Neuronal stem cell (in vitro differentiated cells): ENCODE data around the gene VTI1A.

ENCODE experiments used
- DNase-seq: peaks from one replicate; pipeline ENCODE4 v3.0.0-alpha.2; 2013; ENCODE audit warnings: low spot score
- H2AFZ ChIP-seq: one replicate; pipeline ENCODE4 v1.6.1; 2013; ENCODE audit warnings: mild to moderate bottlenecking, low read length, inconsistent platforms
- H2AK5ac ChIP-seq: 2 replicates; pipeline ENCODE4 v1.6.1; 2013; ENCODE audit warnings: low read depth, mild to moderate bottlenecking, inconsistent platforms, low read length, moderate library complexity, mixed read lengths
- H2BK120ac ChIP-seq: 2 replicates; pipeline ENCODE4 v1.6.1; 2013; ENCODE audit warnings: low read depth, mild to moderate bottlenecking, inconsistent platforms, low read length, moderate library complexity, mixed read lengths
- H2BK12ac ChIP-seq: one replicate; pipeline ENCODE4 v1.6.1; 2013; ENCODE audit warnings: low read length, inconsistent platforms
- H2BK15ac ChIP-seq: 2 replicates; pipeline ENCODE4 v1.6.1; 2013; ENCODE audit warnings: mild to moderate bottlenecking, low read length, inconsistent platforms, mixed read lengths
- H2BK5ac ChIP-seq: one replicate; pipeline ENCODE4 v1.6.1; 2013; ENCODE audit warnings: inconsistent platforms, mild to moderate bottlenecking, low read length, moderate library complexity
- H3K14ac ChIP-seq: one replicate; pipeline ENCODE4 v1.6.1; 2013; ENCODE audit warnings: low read length, inconsistent platforms
- H3K18ac ChIP-seq: 2 replicates; pipeline ENCODE4 v1.6.1; 2013; ENCODE audit warnings: low read length, inconsistent platforms
- H3K23ac ChIP-seq: 2 replicates; pipeline ENCODE4 v1.6.1; 2013; ENCODE audit warnings: low read depth, mild to moderate bottlenecking, mixed read lengths, low read length, inconsistent platforms; ENCODE audit not compliant: poor library complexity
- H3K27ac ChIP-seq: replicated peaks from 3 replicates; pipeline ENCODE4 v1.5.1; 2013; ENCODE audit warnings: low read length, inconsistent platforms
- H3K27me3 ChIP-seq, 3 experiments: 2 replicates each; pipeline ENCODE4 v1.6.1; 2013; ENCODE audit warnings: low read length in 3 of 3, mild to moderate bottlenecking in 2 of 3, inconsistent platforms in 1 of 3, low read depth in 1 of 3, mixed read lengths in 1 of 3, moderate library complexity in 1 of 3; ENCODE audit not compliant: control insufficient read depth in 3 of 3, insufficient read depth in 3 of 3
- H3K36me3 ChIP-seq, 2 donors: replicated peaks in 1 of 2; 2 replicates each; pipeline ENCODE4 v1.6.1; 2013; ENCODE audit warnings: low read length in 2 of 2; ENCODE audit not compliant: control insufficient read depth in 2 of 2, insufficient read depth in 2 of 2
- H3K4ac ChIP-seq: 2 replicates; pipeline ENCODE4 v1.6.1; 2013; ENCODE audit warnings: inconsistent platforms, mild to moderate bottlenecking, low read length, moderate library complexity
- H3K4me1 ChIP-seq, 2 donors: 1 replicate in 1 of 2; 2 replicates in 1 of 2; pipeline ENCODE4 v1.6.1; 2013; ENCODE audit warnings: low read length in 2 of 2, low read depth in 1 of 2; ENCODE audit not compliant: control insufficient read depth in 2 of 2, insufficient read depth in 1 of 2
- H3K4me2 ChIP-seq: one replicate; pipeline ENCODE4 v1.6.1; 2013; ENCODE audit warnings: mild to moderate bottlenecking, low read length, inconsistent platforms; ENCODE audit not compliant: insufficient read depth, poor library complexity, severe bottlenecking
- H3K4me3 ChIP-seq, 2 donors: 2 replicates each; pipeline ENCODE4 v1.5.1; 2013; ENCODE audit warnings: low read length in 2 of 2, mild to moderate bottlenecking in 2 of 2, inconsistent platforms in 1 of 2, moderate library complexity in 1 of 2
- H3K79me1 ChIP-seq: one replicate; pipeline ENCODE4 v1.6.1; 2013; ENCODE audit warnings: low read depth, mild to moderate bottlenecking, inconsistent platforms, low read length, moderate library complexity
- H3K9ac ChIP-seq: one replicate; pipeline ENCODE4 v1.6.1; 2013; ENCODE audit warnings: mild to moderate bottlenecking, low read depth, low read length, inconsistent platforms; ENCODE audit not compliant: poor library complexity
- H3K9me3 ChIP-seq, 2 donors: replicated peaks in 1 of 2; 2 replicates each; pipeline versions ENCODE3 to v1.6.1; 2013; ENCODE audit warnings: low read length in 2 of 2, mild to moderate bottlenecking in 2 of 2, inconsistent platforms in 1 of 2, low read depth in 1 of 2, mixed read lengths in 1 of 2, moderate library complexity in 1 of 2; ENCODE audit not compliant: control insufficient read depth in 2 of 2, insufficient read depth in 1 of 2
- H4K8ac ChIP-seq: one replicate; pipeline ENCODE4 v1.6.1; 2013; ENCODE audit warnings: low read depth, mild to moderate bottlenecking, inconsistent platforms, low read length, moderate library complexity
- H4K91ac ChIP-seq: one replicate; pipeline ENCODE4 v1.6.1; 2013; ENCODE audit warnings: low read length, low read depth, mild to moderate bottlenecking, inconsistent platforms; ENCODE audit not compliant: poor library complexity
- WGBS, 2 donors: extraction: QIAGEN DNeasy Blood & Tissue Kit; methylation state at CpG; one replicate each; pipeline ENCODE4 v1.1.7; 2013; ENCODE audit warnings: missing lambda C conversion rate in 2 of 2, mixed read lengths in 1 of 2; ENCODE audit not compliant: insufficient read length in 2 of 2, insufficient replicate concordance in 1 of 2; ENCODE audit errors: extremely low coverage in 2 of 2; 5-methylcytosine and 5-hydroxymethylcytosine counted together

VTI1A gene

DNA sequence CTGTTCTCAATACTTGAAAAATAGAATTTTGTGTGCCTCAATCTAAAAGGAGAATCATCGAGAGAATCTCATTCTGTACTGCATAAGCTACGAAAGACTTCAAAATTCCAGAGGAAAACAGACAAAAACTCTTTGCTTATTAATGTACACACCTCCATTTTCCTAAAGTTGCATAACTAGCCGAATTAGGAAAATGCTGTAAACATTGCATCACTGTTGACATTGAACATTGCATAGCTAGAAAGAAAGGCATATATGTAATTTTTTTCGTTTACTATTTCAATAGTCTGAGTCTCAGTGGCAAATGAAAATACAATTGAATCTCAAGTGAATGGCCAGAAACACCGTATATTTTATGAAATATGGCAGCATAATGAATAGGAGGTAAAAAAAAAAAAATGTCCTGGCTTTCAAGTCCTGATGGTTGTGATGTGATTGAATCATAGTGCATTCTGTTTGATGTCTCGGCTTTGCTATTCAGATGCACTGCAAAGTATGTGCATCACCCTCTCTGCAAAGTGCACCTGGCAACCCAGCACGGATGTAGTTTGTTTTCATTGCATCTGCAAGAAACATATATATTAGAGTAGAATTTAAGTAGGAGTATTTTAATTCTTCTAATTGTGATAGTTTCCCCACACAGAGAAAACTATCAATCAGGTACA, 196.7 kb downstream of the VTI1A start:
- no peak for DNase-seq
- Histone ChIP-seq H3K4me3 (no peak overlapping the region), H3K14ac (no peak overlapping the region), H4K8ac (no peak overlapping the region), H3K36me3 (no peaks in the 10 kb centered on the region), H2BK15ac (no peak overlapping the region), H3K27me3 (no peaks in the 10 kb centered on the region), H3K18ac (no peak overlapping the region), H3K27ac (no peak overlapping the region), H3K79me1 (peaks cover 2% of the 10 kb centered on the region), H2BK5ac (no peak overlapping the region), H3K4me2 (no peak overlapping the region), H2BK120ac (no peak overlapping the region), H3K23ac (no peak overlapping the region), H2BK12ac (no peak overlapping the region), H3K4me1 (peaks cover 0 to 7% of the 10 kb centered on the region in 2 donors), H3K4ac (no peak overlapping the region), H2AFZ (no peak overlapping the region), H3K9me3 (no peaks in the 10 kb centered on the region), H4K91ac (no peak overlapping the region), H2AK5ac (no peak overlapping the region), H3K9ac (no peak overlapping the region)
- WGBS, 2 donors: no CpG with 5 or more reads among the region's 7 CpGs

DNA sequence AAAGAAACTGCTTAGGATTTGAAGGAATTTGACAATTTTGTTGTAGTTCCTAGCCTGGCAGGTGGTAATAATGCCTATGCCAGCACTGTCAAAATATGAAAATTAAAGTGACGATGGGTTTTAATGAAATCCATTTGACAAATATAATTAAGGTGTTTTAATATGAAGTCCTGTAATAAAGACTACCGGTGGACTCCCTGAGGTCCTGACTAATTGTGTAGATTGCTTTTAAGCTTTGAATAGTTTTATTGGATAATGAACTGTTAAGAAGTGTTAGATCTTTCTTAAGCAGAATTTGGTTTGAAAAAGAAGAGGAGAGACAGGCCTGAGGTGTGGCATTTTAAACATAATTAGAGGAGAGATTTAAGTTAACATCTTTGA, 197.2 kb downstream of the VTI1A start:
- H3K4me2 ChIP-seq: no peak overlapping the region
- peaks cover 0 to 9% of the 10 kb centered on the region in 2 donors for H3K4me1 ChIP-seq
- no peaks in the 10 kb centered on the region for H3K36me3 ChIP-seq
- H3K23ac ChIP-seq: no peak overlapping the region
- H3K9ac ChIP-seq: no peak overlapping the region
- H2BK5ac ChIP-seq: no peak overlapping the region
- no peaks in the 10 kb centered on the region for H3K9me3 ChIP-seq
- no peak overlapping the region for H4K8ac ChIP-seq
- H4K91ac ChIP-seq: no peak overlapping the region
- H2BK12ac ChIP-seq: no peak overlapping the region
- no peak for DNase-seq
- H2AFZ ChIP-seq: no peak overlapping the region
- no CpG with 5 or more reads among the region's 2 CpGs for WGBS, 2 donors
- H3K27me3 ChIP-seq: no peaks in the 10 kb centered on the region
- H3K14ac ChIP-seq: no peak overlapping the region
- H3K4me3 ChIP-seq: no peak overlapping the region
- no peak overlapping the region for H3K27ac ChIP-seq
- peaks cover 2% of the 10 kb centered on the region for H3K79me1 ChIP-seq
- no peak overlapping the region for H3K18ac ChIP-seq
- H2BK120ac ChIP-seq: no peak overlapping the region
- H2BK15ac ChIP-seq: no peak overlapping the region
- no peak overlapping the region for H3K4ac ChIP-seq
- H2AK5ac ChIP-seq: no peak overlapping the region

DNA sequence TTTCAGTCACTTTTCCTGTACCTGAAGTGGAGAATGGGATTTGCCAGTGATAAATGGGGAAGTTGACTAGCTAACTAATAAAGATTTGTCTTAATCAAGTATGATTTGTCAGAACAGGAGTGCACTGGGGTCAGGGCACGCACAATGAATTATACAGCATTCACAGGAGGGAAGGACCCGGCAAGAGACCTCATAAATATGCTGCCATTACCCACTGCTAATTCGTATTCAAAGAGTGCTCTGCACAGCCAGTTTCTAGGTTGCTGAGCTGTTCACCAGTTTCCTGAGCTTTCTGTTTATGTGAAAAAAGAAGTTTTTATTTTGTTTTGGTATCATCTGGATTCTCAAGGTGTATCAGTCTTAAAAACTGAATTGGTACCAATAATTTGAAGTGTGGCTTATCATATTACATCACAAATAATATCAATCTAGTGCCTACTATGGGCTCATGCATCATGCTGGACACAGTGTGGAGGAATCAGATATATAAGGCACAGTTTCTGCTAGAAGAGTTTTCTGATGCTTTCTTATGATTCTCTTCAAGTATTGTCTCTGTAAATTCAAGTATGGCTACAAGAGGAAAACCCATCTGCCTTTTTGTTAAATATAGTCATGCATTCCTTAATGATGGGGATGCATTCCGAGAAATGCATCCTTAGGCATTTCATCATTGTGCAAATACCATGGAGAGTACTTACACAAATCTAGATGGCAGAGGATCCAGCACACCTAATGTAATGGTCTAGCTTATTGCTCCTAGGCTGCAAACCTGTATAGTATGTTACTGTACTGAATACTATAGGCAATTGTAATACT, 202.2 kb downstream of the VTI1A start:
- H3K36me3 ChIP-seq: peaks cover 0 to 2% of the 10 kb centered on the region in 2 donors
- H3K27ac ChIP-seq: no peak overlapping the region
- peaks cover 0 to 2% of the 10 kb centered on the region in 2 donors for H3K9me3 ChIP-seq
- no peak overlapping the region for H2AFZ ChIP-seq
- no peak overlapping the region for H3K9ac ChIP-seq
- H3K23ac ChIP-seq: no peak overlapping the region
- peaks cover 2% of the 10 kb centered on the region for H3K79me1 ChIP-seq
- H2AK5ac ChIP-seq: no peak overlapping the region
- H2BK120ac ChIP-seq: no peak overlapping the region
- H3K4me1 ChIP-seq: peaks cover 3 to 23% of the 10 kb centered on the region in 2 donors
- H3K14ac ChIP-seq: no peak overlapping the region
- no peak overlapping the region for H2BK15ac ChIP-seq
- H3K4ac ChIP-seq: no peak overlapping the region
- H3K4me3 ChIP-seq: no peak overlapping the region
- H3K4me2 ChIP-seq: no peak overlapping the region
- H3K18ac ChIP-seq: no peak overlapping the region
- H2BK5ac ChIP-seq: no peak overlapping the region
- no CpG with 5 or more reads among the region's 4 CpGs for WGBS, 2 donors
- H2BK12ac ChIP-seq: no peak overlapping the region
- no peaks in the 10 kb centered on the region for H3K27me3 ChIP-seq
- DNase-seq: no peak
- no peak overlapping the region for H4K91ac ChIP-seq
- H4K8ac ChIP-seq: no peak overlapping the region

DNA sequence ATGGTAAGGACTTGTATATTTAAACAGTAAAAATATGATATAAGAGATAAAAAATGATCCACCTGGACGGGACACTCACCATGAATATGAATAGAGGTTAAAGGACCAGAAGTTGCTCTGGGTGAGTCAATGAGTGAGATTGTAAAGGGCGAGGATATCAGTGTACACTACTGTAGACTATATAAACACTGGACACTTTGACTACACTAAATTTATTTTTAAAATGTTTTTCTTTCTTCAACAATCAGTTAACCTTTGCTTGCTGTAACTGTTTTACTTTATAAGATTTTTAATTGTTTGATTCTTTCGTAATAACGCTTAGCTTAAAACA, 202.8 kb downstream of the VTI1A start:
- no peak for DNase-seq
- H2BK15ac ChIP-seq: no peak overlapping the region
- no peak overlapping the region for H3K14ac ChIP-seq
- H3K4me2 ChIP-seq: no peak overlapping the region
- H2BK120ac ChIP-seq: no peak overlapping the region
- peaks cover 0 to 2% of the 10 kb centered on the region in 2 donors for H3K9me3 ChIP-seq
- H3K36me3 ChIP-seq: peaks cover 0 to 2% of the 10 kb centered on the region in 2 donors
- H3K27ac ChIP-seq: no peak overlapping the region
- peaks cover 3 to 23% of the 10 kb centered on the region in 2 donors for H3K4me1 ChIP-seq
- no peak overlapping the region for H3K18ac ChIP-seq
- no peak overlapping the region for H4K91ac ChIP-seq
- H3K79me1 ChIP-seq: peaks cover 2% of the 10 kb centered on the region
- no peak overlapping the region for H2AFZ ChIP-seq
- no peaks in the 10 kb centered on the region for H3K27me3 ChIP-seq
- H2AK5ac ChIP-seq: no peak overlapping the region
- no peak overlapping the region for H3K4ac ChIP-seq
- WGBS, 2 donors: no CpG with 5 or more reads among the region's 4 CpGs
- H2BK12ac ChIP-seq: no peak overlapping the region
- no peak overlapping the region for H3K23ac ChIP-seq
- H3K9ac ChIP-seq: no peak overlapping the region
- H2BK5ac ChIP-seq: no peak overlapping the region
- no peak overlapping the region for H4K8ac ChIP-seq
- no peak overlapping the region for H3K4me3 ChIP-seq
